HG03103 (cell line): Measurements from ENCODE around the gene CDR2.
"Not testable (repeated sequence)": the region's sequence is repeated elsewhere in the genome, so short reads cannot be mapped to it uniquely, and the experiment has no call there.

Experiments
- ATAC-seq: cut with Tn5 transposase; IDR thresholded peaks from one replicate; pipeline ENCODE4 v1.9.1; 2021; ENCODE audit warnings: low read depth; ENCODE audit not compliant: unreplicated experiment

The CDR2 gene

DNA sequence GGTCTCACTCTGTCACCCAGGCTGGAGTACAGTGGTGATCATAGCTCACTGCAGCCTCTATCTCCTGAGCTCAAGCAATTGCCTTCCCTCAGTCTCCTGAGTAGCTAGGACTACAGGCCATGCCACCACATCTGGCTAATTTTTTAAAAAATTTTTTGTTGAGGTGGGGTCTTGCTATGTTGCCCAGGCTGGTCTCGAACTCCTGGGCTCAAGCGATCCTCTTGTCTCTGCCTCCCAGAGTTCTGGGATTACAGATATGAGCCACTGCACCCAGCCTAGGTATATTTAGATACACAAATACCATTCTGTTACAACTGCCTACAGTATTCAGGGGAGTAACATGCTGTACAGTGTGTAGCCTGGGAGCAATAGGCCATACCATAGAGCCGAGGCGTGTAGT, 62.9 kb downstream of the CDR2 start:
- ATAC-seq: no peak

DNA sequence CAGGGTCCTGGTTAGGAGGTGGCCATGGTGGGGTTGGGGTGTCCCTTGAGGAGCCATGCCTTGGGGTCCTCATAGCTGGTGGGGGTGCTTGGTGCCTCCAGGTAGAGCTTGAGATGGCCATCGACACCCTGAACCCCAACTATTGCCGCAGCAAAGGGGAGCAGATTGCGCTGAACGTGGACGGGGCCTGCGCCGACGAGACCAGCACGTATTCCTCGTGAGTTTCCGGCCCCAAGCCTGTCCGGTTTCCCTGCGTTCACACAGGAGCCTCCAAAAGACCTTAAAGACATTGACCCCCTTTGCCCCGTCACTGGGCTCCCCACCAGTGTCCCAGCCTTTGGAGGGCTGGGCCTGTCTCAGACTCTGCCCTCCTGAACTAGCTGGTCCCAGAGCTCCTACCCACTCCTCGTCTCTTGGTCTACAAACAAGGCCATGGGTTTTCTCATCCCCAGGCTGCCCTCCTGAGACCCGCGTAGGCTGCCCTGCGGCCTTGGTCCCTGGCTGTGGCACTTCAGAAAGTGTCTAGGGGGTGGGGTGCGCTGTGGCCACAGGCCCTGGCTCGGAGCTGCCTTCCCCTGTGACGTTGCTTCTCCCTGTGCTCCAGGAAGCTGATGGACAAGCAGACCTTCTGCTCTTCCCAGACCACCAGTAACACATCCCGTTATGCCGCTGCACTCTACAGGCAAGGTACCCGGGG, 65.4 kb downstream of the CDR2 start:
- no peak for ATAC-seq

DNA sequence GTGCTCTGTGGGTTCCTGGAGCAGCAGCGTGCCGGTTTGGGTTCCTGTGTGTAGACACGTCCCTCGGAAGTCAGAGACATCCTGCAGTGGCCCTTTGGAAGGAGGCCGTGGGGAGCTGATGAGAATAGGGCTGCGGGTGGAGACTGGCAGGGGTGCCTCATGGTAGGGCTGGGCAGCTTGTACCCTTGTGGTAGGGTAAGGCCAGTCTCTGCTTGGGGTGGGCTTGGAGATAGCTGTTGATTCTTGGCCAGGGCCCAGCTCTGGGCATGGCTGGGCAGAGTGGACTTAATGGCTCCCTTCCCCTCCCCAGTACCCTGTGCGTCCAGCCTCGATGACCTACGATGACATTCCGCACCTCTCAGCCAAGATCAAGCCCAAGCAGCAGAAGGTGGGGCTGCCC, 66.6 kb downstream of the CDR2 start:
- no peak for ATAC-seq

DNA sequence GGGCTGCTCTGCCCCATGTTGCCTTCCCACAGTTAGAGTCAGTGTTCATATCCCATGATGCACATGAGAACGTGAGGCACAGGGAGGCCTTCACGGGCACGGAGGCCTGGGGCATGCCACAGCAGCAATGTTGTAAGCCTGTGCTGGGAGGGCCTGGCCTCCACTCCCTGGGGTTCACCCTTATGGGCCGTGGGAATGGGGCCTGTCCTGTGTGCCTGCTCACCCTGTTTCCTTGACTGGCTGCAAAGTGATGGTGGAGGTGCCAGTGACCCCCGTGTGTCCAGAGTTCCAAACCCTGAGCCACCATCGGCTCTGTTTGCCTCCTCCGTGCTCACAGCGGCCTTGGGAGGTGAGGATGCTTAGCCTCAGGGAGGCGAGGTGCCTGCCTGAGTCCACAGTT, 67.6 kb downstream of the CDR2 start:
- no peak for ATAC-seq

DNA sequence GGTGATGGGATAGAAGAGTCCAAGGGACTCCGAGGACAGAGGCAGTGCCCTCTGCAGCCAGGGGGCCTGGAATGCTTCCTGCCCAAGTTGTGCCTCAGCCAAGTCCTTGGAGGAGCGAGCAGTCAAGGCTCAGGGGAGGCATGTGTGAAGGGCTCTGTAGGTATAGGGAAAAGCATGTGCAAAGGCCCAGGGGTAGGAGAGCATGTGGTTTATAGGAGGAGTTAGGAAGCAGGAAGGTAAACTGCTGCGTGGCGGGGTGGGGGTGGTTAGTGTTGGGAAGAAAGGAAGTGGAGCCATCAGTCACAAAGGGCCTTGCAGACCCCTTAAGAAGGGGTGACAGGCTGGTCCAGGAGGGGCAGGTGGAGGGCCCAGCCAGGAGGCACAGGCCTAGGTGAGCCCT, 70.0 kb downstream of the CDR2 start:
- no peak for ATAC-seq

DNA sequence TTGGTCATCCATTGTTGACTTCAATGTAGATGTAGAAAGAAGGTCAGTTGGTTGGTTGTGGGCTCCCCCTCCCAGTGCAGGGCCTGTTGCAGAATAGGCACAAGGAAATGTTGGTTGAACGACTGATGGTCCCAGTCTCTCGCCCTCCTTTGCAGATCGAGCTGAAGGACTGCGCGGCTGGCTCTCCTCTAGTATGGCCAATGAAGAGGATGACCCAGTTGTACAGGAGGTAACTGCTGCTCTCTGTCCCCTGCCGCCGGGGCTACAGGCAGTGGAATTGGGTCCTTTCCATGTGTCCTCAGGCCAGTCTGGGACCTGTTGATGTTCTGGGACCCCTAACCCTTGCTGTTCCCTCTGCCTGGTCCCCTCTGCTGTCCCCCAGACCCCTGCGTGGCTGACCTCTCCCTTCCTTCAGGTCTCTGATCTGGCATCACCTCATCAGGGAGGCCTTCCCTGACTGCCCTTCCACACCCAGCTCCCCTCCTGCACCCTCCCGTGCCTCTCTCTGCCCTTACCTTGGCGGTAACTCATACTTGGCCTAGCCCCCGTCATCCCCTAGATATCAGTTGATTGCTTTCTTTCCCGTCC, 71.5 kb downstream of the CDR2 start:
- ATAC-seq: no peak

DNA sequence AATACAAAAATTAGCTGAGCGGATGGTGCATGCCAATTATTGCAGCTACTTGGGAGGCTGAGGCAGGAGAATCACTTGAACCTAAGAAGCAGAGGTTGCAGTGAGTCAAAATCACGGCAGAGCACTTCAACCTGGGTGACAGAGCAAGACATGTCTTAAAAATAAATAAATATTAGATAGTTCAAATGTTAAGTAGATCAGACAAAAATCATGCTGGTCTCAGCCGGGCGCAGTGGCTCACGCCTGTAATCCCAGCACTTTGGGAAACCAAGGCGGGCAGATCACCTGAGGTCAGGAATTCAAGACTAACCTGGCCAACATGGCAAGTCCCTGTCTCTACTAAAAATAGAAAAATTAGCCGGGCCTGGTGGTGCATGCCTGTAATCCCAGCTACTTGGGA, 73.0 kb downstream of the CDR2 start:
- not testable (repeated sequence) for ATAC-seq

DNA sequence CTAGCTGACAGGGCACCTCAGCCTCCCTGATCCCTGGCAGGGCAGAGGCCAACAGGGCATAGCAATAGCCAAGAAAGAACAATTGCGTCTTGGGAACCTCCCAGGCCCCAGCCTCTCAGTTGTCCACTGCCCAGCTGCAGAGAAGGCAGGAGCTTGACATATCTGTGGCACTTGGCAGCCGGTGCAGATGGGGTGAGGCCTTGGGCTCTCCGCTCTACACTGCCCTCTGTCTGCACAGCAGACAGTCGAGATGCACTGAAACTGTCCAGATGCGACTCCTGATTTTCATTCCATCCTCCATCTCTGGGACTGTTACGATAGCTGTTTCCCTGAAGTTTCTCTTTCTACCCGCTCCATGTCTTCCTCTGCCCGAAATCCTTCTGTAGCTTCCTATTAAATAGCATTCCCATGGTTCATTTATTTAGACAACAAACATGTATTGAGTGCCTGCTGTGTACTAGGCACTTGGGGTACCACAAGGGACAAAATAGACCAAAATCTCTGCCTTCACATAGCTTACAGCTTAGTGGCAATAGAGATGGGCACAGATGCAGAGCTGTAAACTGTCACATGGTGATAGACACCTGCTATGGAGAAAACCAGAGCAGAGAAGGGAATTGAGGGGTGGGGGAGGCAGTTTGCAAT, 73.9 kb downstream of the CDR2 start:
- no peak for ATAC-seq

DNA sequence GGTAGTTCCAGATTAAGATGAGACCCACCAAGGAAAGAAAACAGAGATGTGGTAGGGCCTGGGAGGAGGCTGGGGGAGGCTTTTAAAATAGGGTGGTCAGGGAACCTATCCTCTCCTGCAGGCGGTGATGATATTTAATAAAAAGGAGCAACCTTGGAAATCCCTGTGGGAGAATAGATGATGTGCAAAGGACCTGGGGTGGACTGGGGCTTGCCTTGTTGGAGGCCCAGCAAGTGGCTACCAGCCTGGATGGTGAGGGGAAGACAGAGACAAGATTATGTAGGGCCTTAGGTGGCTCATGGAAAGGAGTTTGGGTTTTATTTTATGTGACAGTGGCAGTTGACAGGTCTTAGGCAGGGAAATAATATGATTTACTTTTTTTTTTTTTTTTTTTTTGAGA, 75.4 kb downstream of the CDR2 start:
- no peak for ATAC-seq

DNA sequence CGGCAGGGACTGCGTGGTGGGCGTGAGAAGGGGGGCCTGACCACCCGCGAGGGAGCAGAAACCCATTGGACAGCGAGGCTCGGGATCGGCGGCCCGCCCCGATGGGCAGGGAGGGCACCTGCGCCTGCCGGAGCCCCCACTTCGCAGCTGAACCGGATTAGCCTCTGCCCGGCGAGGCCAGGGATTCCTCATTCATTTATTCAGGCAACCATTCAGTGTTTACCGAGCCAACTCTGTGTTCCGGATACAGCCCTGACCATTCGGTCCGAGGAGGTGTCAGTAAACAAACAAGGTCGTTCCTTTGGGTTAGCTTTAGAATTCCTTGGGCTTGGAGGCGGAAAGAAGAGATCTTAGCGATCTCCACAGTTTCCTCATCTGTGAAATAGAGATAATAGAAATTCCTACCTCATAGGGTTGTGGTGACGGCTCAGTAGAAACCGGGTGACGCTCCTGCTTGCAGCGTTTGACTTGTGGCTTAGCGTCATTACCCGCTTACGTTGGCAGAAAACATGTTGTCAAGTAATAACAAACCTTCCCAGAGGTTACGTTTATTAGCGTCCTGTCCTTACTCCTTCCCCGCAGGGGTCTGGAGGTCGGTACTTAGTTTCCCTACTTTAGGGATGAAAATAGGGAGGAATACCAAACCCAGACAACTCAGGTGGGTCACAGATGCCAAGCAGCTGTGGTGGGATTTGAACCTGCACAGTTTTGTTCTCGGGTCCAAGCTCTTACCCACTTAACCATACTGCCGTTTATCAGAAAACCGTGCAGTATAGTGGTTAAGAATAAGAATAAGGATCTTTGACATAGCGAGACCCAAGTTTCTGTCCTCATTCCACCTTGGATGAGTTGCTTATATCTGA, 76.3 kb downstream of the CDR2 start:
- ATAC-seq: peak; percentile 31

DNA sequence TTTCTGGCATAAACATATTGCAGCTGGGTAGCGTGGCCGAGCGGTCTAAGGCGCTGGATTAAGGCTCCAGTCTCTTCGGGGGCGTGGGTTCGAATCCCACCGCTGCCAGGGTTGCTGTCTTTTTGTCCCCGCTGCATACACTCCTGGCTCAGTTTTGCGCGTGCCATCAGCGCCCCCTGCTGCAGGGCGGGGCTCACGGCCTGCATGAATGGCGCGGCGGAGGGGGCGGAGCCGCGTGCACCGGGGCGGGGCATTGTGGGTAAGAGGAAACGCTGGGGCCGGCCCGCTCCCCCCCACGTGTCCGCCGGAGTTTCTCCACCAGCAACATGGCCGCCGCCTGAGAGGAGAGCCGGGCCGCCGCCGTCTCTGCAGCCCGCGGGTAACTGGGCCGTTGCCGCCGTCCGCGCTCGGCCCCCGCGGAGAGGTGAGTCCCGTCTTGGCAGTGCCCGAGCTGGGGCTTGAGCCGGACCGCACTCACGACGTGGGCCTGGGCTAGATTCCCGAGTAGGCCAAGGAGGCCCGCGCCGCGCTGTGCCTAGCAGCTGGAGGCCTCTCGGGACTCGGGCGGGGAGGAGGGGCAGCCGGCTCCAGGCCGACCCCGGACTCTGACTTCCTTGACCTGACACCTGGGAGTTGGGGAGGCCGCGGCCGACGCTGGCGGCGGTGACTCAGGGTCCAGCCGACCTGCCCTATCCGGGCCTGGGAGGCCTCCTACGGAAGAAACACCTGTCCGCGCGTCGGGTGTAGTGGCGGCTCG, 77.1 kb downstream of the CDR2 start, which contains the start of gene POLR3E:
Gene POLR3E (plus strand): TSS at position 296 of the 757 bp plus-strand sequence. CDS start 5,560 bp downstream, outside the sequence.
- ATAC-seq: peak; percentile 75

DNA sequence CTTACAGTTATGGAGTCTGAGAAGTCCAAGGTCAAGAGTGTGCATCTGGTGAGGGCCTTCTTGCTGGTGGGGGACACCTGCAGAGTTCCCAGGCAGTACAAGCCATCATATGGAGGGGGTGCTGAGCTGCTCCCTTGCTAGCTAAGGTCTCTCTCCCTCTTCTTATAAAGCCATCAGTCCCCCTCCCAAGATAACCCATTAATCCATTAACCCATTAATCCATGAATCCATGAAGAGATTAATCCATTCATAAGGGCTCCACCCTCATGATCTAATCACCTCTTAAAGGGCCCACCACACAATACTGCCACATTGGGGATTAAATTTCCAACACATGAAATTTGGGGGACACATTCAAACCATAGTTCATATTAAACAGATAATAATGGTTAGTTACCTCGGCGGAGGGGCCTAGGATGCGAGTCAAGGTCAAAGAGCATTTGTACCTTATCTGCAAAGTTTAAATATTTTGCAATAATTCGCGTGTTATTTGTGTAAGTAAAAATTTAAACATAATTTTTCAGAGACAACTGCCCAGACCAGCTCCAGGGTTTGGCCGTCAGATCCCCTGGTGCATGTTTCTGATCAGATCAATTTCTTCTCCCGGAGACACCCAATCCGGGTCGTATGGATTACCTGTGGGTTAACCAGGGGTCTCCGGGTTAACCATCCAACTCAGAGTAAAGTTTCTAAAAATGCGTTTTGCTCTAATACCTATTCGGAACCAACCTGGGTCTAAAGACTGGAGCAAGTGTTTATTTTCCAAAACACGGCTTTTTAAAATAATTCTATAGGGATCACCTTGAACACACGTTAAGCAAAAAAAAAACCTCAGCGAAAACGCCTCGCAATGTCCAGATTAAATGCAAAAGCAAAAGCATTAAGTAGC, 78.0 kb downstream of the CDR2 start:
- ATAC-seq: no peak
